Measurements from ENCODE around the gene KIF4B.
"Not testable (repeated sequence)": the region's sequence is repeated elsewhere in the genome, so short reads cannot be mapped to it uniquely, and the experiment has no call there.

KIF4B gene

DNA sequence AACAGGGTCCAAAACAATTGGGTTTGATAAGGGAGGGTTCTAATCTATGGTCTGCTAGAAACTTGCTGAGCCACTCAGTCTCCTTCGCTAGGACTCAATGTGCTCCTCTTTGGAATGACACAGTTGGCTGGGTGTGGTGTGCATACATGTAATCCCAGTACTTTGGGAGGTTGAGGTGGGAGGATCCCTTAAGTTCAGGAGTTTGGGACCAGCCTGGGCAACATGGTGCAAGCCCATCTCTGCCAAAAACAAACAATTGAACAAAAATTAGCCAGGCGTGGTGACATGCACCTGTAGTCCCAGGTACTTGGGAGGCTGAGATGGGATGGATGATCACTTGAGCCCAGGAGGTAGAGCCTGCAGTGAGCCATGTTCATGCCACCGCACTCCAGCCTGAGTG is 2.7 kb upstream of the KIF4B start:
- DNase-seq = no peak

DNA sequence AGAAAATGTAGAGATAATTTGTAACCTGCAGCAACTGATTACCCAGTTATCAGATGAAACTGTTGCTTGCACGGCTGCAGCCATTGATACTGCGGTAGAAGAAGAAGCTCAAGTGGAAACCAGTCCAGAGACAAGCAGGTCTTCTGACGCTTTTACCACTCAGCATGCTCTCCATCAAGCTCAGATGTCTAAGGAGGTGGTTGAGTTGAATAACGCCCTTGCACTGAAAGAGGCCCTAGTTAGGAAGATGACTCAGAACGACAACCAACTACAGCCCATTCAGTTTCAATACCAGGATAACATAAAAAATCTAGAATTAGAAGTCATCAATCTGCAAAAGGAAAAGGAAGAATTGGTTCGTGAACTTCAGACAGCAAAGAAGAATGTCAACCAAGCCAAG is 1.7 kb downstream of the KIF4B start:
- DNase-seq = no peak

- no peak for DNase-seq
These were observed 4.1 kb downstream of the KIF4B start for GRCh38 chr5:155017610-155018009.

DNA sequence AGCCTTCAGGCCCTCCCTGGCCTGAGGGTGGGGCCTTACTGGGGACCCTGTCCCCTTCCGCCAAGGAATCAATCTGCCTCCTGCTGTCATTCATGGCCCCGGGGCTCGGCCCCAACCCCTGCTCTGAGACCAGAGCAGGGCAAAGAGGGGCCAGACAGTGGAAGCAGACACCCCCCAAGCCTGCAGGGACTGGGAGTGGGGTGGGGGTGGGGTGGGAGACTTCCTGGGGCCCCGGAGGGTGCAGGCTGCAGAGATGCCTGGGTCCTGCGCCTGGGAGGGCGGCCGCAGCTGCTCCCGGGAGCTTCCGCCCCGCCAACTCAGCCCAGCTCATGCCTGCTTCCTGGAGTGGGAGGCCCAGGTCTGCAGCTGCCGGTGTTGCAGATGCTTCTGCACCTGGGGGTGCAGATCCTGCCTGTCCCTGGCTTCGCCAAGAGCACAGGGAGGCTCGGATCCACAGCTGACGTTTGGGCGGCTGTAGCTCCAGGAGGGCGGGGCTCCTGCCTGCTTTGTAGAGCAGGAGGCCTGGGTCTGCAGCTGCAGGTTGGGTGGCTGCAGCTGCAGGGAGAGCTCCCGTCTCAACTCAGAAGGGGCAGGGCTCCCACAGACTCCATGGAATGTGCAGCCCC is 6.2 kb downstream of the KIF4B start:
- no peak for DNase-seq

GRCh38 chr5:155021842-155022241 is 8.3 kb downstream of the KIF4B start:
- DNase-seq = no peak

DNA sequence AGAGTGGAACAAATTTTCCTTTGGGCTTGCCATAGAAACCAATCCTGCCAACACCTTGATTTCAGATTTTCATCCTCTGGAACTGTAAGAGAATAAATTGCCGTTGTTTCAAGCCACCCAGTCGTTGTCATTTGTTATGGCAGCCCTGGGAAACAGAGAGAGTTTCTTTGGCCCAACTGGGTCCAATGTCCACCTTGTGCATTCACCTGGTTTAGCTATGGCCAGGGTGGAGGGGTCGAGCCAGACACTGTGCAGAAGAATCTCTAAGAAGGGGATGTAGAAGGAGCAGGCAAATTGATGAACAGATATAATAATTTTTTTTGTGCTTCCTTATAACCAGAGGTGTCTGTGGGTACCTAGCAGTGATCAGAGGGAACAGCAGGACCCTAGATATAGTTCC is 9.8 kb downstream of the KIF4B start:
- no peak for DNase-seq

DNA sequence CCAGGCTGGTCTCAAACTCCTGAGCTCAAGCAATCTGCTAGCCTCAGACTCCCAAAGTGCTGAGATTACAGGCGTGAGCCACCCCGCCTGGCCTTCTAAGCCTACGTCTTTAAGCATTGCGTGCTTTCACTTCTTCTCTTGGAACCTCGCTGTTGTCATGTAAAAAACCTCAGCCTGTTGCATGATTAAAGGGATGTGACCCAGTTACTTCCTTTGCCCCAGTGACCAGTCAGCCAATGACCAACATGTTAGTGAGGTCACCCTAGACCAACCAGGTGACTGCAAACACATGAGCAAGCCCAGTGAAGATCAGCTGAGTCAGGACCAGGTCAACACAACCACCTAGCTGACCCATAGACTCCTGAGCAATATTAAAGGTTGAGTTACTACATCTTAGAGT is 10.5 kb downstream of the KIF4B start:
- no peak for DNase-seq

GRCh38 chr5:155025895-155026294 is 12.3 kb downstream of the KIF4B start:
- no peak for DNase-seq

DNA sequence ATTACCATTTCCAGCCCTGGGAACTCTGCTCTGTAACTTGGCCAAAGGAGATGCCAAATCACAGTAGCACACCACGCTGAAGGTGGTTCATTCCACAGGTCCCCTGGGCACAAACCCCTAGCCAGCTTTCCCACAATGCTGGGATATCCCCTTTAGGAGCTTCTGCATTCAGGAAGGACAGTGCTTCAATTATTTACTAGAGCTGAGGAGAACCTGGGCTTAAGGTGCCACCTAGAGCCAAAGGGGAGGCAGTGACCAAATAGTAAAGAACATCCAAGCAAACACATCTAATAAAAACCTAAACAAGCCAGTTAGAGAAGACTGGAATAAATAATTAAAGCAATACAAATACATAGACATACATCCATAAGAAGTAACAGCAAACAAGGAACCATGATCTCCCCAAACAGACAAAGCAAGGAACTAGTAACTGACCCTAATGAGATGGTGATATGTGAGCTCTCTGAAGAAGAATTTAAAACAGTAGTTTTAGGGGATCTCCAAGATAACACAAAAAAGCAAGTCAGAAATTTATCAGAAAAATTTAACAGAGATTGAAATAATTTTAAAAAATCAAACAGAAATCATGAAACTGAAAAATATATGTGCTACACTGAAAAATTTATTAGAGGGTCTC is 14.6 kb downstream of the KIF4B start:
- DNase-seq = peak in 1 of 2 experiments; percentile 5

GRCh38 chr5:155029240-155029639 is 15.7 kb downstream of the KIF4B start:
- no peak for DNase-seq

DNA sequence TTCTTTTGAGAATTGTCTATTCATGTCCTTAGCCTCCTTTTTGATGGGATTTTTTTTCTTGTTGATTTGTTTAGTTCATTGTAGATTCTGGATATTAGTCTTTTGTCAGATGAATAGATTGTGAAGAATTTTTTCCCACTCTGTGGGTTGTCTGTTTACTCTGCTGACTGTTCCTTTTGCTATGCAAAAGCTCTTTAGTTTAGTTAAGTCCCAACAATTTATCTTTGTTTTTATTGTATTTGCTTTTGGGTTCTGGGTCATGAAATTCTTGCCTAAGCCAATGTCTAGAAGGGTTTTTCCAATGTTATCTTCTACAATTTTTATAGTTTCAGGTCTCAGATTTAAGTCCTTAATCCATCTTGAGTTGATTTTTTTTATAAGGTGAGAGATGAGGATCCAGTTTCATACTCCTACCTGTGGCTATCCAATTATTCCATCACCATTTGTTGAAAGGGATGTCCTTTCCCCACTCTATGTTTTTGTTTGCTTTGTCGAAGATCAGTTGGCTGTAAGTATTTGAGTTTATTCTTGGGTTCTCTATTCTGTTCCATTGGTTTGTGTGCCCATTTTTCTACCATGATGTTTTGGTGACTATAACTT is 20.7 kb downstream of the KIF4B start:
- DNase-seq = not testable (repeated sequence)

- not testable (repeated sequence) for DNase-seq
These were observed 21.5 kb downstream of the KIF4B start for GRCh38 chr5:155035087-155035486.

DNA sequence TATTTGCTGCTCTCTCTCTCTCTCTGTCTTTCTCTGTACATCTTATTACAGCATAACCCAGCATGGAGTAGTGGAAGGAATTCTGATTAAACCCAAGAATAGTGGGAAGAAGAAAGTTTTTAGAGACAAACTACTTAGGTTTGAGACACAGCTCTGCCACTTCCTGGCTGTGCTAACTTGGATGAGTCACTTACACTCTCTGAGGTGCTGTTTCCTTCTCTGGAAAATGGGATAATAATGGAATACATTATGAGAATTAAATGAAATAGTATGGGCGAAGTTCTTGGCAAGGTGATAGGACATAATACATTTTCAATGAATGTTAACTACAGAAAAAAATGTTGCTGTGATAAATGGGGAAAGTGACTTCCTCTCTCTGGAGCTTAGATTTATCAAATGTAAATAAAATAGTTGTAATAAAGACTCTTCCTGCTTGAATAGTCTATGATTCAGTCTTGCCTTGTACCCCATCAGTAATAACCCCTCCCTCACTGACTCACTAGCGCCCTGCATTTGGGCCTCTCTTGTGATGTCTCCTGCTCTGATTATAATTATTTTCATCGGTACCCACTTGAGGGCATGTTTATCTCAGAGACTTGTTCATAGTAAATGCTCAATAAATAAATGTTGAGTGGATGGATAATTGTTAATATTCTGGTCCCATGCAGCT is 27.6 kb downstream of the KIF4B start:
- no peak for DNase-seq

GRCh38 chr5:155044591-155044990 is 31.0 kb downstream of the KIF4B start:
- no peak for DNase-seq

- DNase-seq = peak in 1 of 2 experiments; percentile 40
These were observed 33.0 kb downstream of the KIF4B start for GRCh38 chr5:155046591-155046990.

DNA sequence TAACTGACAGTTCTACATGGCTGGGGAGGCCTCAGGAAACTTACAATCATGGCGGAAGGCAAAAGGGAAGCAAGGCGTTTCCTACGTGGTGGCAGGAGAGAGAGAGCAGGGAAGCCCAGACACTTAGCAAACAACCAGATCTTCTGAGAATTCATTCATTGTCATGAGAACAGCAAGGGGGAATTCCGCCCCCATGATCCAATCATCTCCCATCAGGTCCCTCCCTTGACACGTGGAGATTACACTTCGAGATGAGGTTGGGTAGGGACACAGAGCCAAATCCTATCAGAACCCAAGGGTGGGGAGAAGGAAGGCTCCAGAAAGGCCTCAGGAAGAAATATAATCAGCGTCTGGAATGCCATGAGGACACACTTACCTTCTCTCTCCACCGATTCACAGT is 34.3 kb downstream of the KIF4B start:
- no peak for DNase-seq

GRCh38 chr5:155049569-155050383 is 36.2 kb downstream of the KIF4B start:
- no peak for DNase-seq

DNA sequence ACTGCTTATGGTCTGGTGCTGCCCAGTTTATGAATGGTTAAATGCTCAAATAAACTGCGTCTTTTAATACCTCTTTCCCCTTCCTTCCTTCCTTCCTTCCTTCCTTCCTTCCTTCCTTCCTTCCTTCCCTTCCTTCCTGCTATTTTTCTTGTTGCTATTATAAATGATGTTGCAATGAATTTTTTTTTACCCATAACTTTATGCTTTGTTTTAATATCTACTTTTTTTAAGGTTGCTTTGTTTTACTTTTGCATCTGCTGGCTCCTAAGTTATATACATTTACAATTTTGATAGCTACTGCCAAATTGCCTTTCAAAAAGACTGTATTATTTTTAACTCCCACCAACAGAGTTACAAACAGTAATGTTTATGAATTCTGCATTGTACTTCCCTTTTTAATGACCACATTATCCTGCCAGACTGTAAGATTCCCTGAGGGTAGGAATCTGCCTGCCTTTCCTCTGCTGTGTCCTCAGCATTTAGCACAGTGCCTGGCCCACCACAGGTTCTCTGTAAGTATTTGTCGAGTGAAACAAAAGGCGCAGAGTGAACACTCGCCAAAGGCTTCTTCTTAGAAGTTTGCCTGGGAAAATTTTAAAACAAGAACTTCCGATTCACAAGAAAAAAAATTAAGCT is 36.9 kb downstream of the KIF4B start:
- no peak for DNase-seq

- DNase-seq = no peak
These were observed 39.0 kb downstream of the KIF4B start for GRCh38 chr5:155052532-155052931.

DNA sequence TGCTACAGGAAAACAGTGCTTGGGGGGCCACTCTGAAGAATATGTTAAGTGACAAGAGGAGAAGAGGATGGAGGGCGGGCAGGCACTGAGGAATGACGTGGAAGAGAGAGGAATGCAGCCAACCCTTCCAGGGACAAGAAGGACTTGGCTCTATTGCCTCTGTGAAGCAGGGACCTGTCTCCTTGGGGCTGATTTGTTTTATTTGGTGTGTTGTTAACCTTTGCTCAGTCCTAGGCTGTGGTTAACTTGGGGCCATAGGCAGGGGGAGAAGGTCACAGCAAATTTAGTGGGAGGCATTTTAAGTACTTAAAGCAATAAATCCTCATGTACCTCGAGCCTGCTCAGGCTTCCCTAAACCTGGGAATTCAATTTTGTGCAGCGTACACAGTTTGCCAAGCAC is 39.9 kb downstream of the KIF4B start:
- DNase-seq = no peak

DNA sequence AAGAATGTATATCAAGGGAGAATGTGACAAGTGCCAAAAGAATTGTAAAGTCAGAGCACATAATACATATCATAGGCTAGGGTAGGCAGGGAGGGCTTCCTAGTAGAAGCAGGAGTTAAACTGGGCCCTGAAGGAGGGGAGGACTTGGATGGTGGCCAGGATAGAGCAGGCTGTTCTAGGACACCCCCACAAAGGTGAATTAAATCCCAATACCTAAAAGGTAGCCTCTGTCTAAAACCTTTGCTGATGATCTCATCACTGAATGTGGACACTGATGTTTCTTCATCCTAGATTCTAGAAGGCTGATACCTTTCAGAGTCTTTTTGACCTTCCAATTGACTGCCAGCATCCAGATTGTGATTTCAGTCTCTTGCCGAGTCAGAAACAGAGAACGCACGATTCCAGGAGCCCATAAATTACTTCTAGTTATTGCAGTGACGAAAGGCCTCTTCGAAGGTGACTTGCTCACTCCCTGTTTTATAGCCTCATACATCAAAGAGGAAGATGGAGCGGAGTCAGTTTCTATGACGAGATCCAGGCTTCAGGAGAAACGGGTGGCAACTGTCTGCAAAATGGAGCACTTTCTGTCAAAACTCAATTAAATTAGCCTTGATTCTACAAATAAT is 43.2 kb downstream of the KIF4B start:
- no peak for DNase-seq

- no peak for DNase-seq
These were observed 44.1 kb downstream of the KIF4B start for GRCh38 chr5:155057626-155058025.

Data from NCI-H2081 (cell line).